ENCODE measurements around the gene SDF4.

GRCh38 chr1:1204425-1204920 lies 27.3 kb downstream of the SDF4 start:
- no peak for TF ChIP-seq RAD21 (IDR thresholded peaks at IDR 0.05; ENCODE audit: low read depth)
- TF ChIP-seq YY1 (IDR thresholded peaks at IDR 0.05; ENCODE audit: low read depth), result no peak
- TF ChIP-seq EP300 (IDR thresholded peaks at IDR 0.05; ENCODE audit: borderline replicate concordance), result no peak
- TF ChIP-seq CEBPB (IDR thresholded peaks at IDR 0.05), result no peak
- TF ChIP-seq TCF12 (IDR thresholded peaks at IDR 0.05; ENCODE audit: low read depth), result no peak
- no peak for TF ChIP-seq MAX (IDR thresholded peaks at IDR 0.05)
- no peak for TF ChIP-seq TAF1 (IDR thresholded peaks at IDR 0.05; ENCODE audit: low read depth)
- TF ChIP-seq EGR1 (IDR thresholded peaks at IDR 0.05), result no peak
- no peak for TF ChIP-seq TEAD4 (IDR thresholded peaks at IDR 0.05)

All from Ishikawa (cell line).